MM.1S (cell line): Measurements from ENCODE around the gene CARMIL1.

ENCODE experiments used
- EZH2 ChIP-seq: fragments of 300-600 bp; sonication (generic); optimal IDR thresholded peaks from 2 replicates; pipeline ENCODE3; 2017; ENCODE audit warnings: low read depth, mild to moderate bottlenecking, antibody characterized with exemption, low read length, mixed read lengths
- TF ChIP-seq, protein P1 (sequence below): fragments of 300-600 bp; sonication (generic); IDR thresholded peaks from 2 replicates; pipeline ENCODE4 v1.5.1; 2016; ENCODE audit warnings: antibody characterized with exemption, low read length, mixed read lengths

DNA sequence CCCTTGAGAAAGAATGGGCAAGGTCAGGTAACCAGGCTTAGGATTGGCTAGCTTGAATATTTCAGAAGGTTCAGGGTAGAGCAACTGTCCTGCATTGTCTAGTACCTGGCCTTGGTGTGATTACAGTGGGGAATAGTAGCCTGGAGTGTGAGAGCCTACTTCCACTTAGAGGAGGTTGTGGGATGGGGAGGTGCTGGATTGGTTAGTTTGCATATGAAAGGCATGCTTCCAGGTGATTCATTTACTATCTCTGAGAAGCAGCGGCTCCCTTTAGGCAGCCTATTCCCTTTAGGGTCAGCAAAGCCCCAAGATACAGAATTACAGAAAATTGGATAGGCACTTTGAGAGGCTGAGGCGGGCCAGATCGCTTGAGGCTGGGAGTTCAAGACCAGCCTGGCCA lies 347.8 kb downstream of the CARMIL1 start:
- no peak for TF ChIP-seq EZH2
- TF ChIP-seq, protein P1, sequence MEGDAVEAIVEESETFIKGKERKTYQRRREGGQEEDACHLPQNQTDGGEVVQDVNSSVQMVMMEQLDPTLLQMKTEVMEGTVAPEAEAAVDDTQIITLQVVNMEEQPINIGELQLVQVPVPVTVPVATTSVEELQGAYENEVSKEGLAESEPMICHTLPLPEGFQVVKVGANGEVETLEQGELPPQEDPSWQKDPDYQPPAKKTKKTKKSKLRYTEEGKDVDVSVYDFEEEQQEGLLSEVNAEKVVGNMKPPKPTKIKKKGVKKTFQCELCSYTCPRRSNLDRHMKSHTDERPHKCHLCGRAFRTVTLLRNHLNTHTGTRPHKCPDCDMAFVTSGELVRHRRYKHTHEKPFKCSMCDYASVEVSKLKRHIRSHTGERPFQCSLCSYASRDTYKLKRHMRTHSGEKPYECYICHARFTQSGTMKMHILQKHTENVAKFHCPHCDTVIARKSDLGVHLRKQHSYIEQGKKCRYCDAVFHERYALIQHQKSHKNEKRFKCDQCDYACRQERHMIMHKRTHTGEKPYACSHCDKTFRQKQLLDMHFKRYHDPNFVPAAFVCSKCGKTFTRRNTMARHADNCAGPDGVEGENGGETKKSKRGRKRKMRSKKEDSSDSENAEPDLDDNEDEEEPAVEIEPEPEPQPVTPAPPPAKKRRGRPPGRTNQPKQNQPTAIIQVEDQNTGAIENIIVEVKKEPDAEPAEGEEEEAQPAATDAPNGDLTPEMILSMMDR: no peak
